Colonic mucosa (tissue), 4 donors: ENCODE results near the gene KRT35. TPM values are rescaled to one million over a fixed set of nuclear protein-coding genes. Genes with fewer than 3 reads are reported as not detected.

Experiments used
- DNase-seq: peaks from one replicate; pipeline ENCODE4 v3.0.0-alpha.2; 2020
- H3K27ac ChIP-seq: fragments of 200-600 bp; one replicate; pipeline ENCODE4 v1.8.0; 2021
- H3K27me3 ChIP-seq: fragments of 200-600 bp; one replicate; pipeline ENCODE4 v1.8.0; 2021
- H3K36me3 ChIP-seq: fragments of 200-600 bp; one replicate; pipeline ENCODE4 v1.8.0; 2021
- H3K4me1 ChIP-seq: fragments of 200-600 bp; one replicate; pipeline ENCODE4 v1.8.0; 2021; ENCODE audit warnings: mild to moderate bottlenecking
- H3K4me3 ChIP-seq: fragments of 200-600 bp; one replicate; pipeline ENCODE4 v1.8.0; 2021
- H3K9ac ChIP-seq, 2 donors: one replicate each; pipeline ENCODE4 v1.7.0; 2013; ENCODE audit warnings: control low read depth in 2 of 2, low read depth in 2 of 2, low read length in 2 of 2
- H3K9me3 ChIP-seq: fragments of 200-600 bp; one replicate; pipeline ENCODE4 v1.8.0; 2021
- intact Hi-C: fragments of 100-400 bp; cut with DNase I; formaldehyde crosslinking; loops from one replicate; pipeline ENCODE4 v1.14.1; 2022
- total RNA-seq, 2 donors: library from RNA; stranded (reverse); fragmentation: NEBNext Ultra II Directional in 1 of 2; extraction: Animal tissue kit (Norgen Biotek cat#: 25700) in 1 of 2; gene quantifications; one replicate each; pipeline ENCODE4 v1.2.1, GENCODE V29; 2021
- TF ChIP-seq, protein P1 (sequence below): fragments of 200-600 bp; IDR thresholded peaks from one replicate; pipeline ENCODE4 v1.8.0; 2022; ENCODE audit warnings: antibody characterized with exemption, mild to moderate bottlenecking
- donor health status: healthy.
- donor health status: DM: no; HTN: no; CAD: no.
- donor health status: DM: no; HTN: no; CAD: no.

The KRT35 gene
- total RNA-seq, 2 donors from 2014 or later = not detected

DNA sequence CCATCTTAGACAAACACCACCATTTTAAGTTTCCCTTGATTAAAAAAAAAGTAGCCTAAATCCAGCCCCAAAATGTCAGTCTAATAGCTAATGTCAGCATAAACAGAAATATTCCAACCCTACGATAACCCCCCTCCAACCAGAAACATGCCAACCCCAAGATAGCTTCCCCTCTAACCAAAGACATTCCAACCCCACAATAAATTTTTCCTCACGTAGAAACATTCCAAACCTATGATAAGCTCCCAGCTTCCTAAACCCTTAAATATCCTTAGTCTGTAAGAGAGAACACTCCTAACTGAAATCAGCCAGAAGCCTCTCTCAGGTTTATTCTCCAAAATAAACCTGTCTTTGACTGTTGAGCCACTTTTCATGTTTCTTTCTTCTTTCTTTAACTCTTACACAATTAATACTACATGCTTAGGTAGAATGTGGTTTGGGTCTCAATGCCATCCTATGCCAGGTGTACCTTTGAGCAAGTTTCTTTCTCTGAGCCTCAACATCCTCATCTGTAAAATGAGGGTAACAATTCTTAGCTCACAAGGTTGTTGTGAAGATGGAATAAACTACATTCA is 29.7 kb downstream of the KRT35 start:
- intact Hi-C loops = no loop called here
- H3K27me3 ChIP-seq = no peaks in the 10 kb centered on the region
- H3K4me1 ChIP-seq = no peaks in the 10 kb centered on the region

DNA sequence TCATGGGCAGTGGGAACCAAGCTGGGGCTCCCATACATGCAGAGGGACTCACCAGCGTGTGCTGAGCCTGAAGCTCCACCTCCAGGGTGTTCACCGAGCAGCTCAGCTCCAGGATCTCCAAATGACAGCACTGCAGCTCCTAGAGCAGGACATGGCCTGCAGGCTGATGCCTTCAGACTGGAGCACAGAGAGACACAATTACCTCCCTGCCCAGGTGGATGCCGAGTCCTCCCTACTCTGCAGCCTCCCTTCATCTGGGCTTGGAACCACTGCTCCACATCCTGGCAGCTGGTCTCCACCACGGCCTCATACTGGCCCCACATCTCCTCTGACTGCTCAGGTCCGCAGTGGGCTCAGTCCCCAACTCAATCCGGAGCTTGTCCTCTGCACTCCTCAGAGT is 31.9 kb downstream of the KRT35 start:
- intact Hi-C loops = no loop called here
- H3K4me3 ChIP-seq = no peak overlapping the region
- TF ChIP-seq, protein P1, sequence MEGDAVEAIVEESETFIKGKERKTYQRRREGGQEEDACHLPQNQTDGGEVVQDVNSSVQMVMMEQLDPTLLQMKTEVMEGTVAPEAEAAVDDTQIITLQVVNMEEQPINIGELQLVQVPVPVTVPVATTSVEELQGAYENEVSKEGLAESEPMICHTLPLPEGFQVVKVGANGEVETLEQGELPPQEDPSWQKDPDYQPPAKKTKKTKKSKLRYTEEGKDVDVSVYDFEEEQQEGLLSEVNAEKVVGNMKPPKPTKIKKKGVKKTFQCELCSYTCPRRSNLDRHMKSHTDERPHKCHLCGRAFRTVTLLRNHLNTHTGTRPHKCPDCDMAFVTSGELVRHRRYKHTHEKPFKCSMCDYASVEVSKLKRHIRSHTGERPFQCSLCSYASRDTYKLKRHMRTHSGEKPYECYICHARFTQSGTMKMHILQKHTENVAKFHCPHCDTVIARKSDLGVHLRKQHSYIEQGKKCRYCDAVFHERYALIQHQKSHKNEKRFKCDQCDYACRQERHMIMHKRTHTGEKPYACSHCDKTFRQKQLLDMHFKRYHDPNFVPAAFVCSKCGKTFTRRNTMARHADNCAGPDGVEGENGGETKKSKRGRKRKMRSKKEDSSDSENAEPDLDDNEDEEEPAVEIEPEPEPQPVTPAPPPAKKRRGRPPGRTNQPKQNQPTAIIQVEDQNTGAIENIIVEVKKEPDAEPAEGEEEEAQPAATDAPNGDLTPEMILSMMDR = no peak
- no peak for DNase-seq
- H3K27me3 ChIP-seq = no peaks in the 10 kb centered on the region
- no peak overlapping the region for H3K9ac ChIP-seq
- H3K9me3 ChIP-seq = no peaks in the 10 kb centered on the region
- no peak overlapping the region for H3K27ac ChIP-seq
- no peaks in the 10 kb centered on the region for H3K4me1 ChIP-seq
- H3K36me3 ChIP-seq = no peaks in the 10 kb centered on the region

More for the DNA sequence above, 29.7 kb downstream of the KRT35 start:
- TF ChIP-seq, protein P1 = no peak
- H3K9me3 ChIP-seq = no peaks in the 10 kb centered on the region
- H3K9ac ChIP-seq = no peak overlapping the region
- no peak overlapping the region for H3K27ac ChIP-seq
- no peaks in the 10 kb centered on the region for H3K36me3 ChIP-seq
- DNase-seq = no peak
- no peak overlapping the region for H3K4me3 ChIP-seq

DNA sequence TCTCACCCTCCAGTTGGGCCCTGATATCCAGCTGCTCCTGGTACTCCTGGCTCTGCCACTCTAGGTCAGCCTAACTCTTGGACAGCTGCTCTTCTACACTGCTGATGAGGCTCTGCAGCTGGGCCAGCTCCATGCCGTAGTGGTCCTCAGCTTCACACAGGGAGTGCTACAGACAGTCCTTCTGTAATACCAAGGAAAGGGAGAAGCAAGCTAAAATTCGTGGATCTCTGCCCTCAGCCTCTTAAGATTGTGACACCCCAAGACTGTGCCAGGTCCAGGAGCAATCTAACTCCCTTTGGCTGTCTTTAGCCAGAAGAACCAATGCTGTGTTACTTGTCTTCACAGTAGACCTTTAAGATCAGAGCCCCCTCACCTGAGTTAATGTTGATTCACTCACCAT is 32.4 kb downstream of the KRT35 start:
- TF ChIP-seq, protein P1 = no peak
- intact Hi-C loops = no loop called here
- Histone ChIP-seq H3K27ac (no peak overlapping the region), H3K9me3 (no peaks in the 10 kb centered on the region), H3K4me1 (no peaks in the 10 kb centered on the region), H3K27me3 (no peaks in the 10 kb centered on the region), H3K9ac (no peak overlapping the region), H3K4me3 (no peak overlapping the region), H3K36me3 (no peaks in the 10 kb centered on the region)
- DNase-seq = no peak

DNA sequence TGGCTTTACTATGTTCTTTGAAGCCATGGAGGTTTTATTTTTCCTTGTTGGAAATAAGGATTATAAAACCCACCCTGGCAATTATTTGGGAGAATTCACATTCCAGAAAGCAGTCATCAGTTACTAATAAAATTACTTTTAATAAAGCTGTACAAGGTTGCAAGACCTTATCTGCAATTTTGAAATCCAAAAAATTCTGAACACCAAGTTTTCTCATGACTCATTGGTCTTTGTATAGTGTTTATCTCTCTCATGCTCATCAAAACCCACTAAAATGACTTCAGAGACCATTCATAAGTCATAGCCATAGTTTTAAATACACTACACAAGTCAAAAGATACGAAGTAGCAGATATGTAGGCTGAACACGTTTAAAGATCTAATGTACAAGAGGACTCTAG is 34.1 kb downstream of the KRT35 start:
- no peak for DNase-seq
- no peaks in the 10 kb centered on the region for H3K9me3 ChIP-seq
- no peaks in the 10 kb centered on the region for H3K4me1 ChIP-seq
- TF ChIP-seq, protein P1 = no peak
- intact Hi-C loops = no loop called here
- no peak overlapping the region for H3K4me3 ChIP-seq
- H3K27me3 ChIP-seq = no peaks in the 10 kb centered on the region
- no peak overlapping the region for H3K27ac ChIP-seq
- H3K36me3 ChIP-seq = no peaks in the 10 kb centered on the region
- H3K9ac ChIP-seq = no peak overlapping the region

DNA sequence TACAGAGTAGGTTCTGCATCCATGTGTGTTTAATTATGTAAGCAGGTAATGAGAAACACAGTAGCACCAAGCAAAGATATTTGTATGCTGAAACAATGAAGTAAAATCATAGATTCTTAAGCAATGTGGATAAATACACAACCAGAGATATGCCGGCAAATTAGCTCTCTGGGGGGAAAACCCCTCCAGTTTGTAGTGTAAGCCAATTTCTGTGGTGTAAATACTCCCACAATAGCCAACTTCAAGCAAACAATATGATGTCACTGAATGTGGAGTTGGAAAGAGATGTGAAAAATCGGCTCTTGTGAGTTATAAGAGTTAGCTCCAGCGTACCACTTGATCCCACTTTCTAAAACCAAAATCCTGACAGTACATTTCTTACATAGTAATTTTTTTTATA is 36.3 kb downstream of the KRT35 start:
- no peak for DNase-seq
- Histone ChIP-seq H3K4me3 (no peak overlapping the region), H3K36me3 (no peaks in the 10 kb centered on the region), H3K4me1 (no peaks in the 10 kb centered on the region), H3K27ac (no peak overlapping the region), H3K9ac (no peak overlapping the region), H3K27me3 (no peaks in the 10 kb centered on the region), H3K9me3 (no peaks in the 10 kb centered on the region)
- intact Hi-C loops = no loop called here
- TF ChIP-seq, protein P1 = no peak
